ENCODE data around the gene PRPSAP1.

PRPSAP1 gene

DNA sequence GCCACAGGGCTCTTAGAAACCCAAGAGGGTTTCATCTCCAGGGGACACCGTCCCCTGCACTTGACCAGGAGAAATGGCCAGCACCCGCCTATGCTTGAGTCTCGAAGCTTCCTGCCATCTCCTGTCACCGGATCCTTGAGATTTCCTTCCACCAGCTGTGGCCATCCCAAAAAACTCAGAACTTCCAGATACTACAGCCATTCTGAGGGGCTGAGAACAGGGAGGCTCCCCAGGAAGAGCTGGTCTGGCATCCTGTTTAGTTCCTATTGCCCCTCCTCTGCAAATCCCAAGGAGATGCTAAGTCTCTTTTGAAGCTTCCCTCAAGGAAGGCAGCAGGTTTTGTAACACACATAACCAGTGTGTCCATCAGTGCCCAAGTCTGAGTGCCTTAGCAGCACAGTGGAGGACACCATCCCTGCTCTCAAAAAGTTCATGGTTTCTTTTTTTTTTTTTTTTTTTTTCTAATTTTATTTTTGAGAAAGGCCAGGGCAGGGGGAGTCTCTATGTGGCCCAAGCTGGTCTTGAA is 86.6 kb downstream of the PRPSAP1 start:
- no peak for DNase-seq (ENCODE audit: low read depth in 1 of 2, low spot score in 1 of 2)

DNA sequence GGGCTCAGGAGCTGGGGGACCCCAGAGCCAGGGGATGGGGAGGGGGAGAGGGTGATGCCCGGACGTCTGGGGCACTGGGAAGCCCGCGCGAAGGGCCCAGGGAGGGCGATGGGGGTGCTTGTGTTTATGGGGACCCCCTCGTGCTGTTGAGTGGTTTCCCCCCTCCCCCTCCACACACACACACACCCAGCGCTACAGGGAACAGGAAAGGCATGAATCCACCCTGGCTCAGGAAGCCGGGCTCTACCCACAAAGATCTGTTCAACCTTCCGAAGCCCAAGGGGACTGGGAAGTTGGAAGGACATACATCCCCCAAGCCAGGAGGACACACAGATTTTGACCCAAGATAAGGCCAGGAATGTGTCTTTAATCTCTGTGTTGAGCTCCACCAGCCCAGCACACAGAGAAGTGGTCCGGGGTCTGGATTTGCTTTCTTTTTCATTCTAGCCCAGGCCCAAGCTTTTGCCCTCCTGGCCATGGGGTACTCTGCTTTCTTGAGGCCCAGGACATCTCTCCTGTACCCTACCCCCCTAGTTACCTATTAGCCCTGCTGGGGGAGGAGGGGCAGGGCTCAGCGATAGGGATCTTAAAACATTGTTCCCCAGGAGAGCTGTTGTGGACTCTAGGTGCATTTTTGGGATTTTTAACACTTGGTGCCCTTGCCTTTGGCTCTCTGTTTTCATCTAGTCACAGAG is 87.3 kb downstream of the PRPSAP1 start:
- no peak for DNase-seq (ENCODE audit: low read depth in 1 of 2, low spot score in 1 of 2)

DNA sequence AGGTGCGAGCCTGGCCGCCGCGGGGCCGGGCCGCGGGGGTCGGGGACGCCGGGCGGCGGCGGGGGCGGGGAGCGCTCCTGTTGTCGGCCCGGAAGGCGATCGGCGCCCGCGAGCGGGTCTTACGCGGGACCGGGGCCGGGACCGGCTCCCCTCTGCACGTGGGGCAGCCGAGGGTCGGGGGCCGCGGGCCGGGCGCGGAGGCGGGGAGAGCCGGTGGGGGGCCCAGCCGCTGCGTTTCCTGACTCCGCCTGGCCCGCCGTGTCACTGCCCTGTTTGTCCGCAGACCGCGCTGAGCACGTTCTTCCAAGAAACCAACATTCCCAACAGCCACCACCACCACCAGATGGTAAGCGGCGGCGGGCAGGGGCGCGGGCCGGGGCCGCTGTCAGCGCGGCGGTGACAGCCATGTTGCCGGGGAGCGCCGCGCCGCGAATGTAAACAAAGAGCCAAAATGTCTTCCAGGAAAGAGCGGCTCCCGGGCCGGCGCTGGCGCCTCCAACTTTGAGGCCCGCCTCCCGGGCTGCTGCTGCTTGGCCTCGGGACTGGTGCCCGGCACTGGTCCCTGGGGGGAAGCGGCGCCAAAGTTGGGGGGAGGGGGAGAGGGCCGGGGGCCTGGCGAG is 88.0 kb downstream of the PRPSAP1 start:
- DNase-seq (ENCODE audit: low read depth in 1 of 2, low spot score in 1 of 2), result peak in 1 of 2 donors; percentile 30

DNA sequence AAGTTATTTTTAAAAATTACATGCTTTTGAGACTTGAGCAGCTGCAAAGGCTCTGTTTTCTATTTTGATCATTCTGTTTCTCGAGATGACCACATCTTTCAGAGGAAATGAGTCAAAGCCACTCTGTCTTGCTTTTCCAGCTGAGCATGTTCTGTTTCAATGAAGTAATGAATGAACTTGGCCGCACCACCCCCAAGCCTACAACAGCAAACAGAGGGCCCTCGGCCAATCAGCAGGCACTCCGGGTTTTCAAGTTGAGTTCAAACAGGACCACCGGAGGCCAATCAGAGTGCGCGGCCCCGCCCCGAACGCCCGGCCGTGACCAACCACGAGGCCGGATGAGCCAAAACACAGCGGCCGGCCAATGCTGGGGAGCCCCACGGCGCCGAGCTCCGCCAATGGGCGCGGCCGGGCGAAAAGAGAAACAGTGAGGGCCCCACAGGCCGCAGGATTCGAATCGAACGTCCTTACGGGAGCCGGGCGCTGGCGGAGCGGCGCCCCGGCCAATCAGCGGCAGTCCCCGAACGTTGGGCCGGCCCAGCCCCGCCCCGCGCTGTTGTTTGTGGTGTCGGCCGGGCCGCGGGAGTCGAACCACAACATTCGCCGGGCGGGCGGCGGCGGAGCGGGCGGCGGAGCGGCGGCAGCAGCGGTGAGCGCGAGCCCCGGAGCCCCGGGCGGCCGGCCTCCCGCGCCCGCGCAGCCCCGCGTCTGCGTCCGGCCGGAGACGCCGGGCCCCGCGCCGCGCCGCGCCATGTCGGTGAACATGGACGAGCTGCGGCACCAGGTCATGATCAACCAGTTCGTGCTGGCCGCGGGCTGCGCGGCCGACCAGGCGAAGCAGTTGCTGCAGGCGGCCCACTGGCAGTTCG is 88.7 kb downstream of the PRPSAP1 start, which contains the start of gene UBALD2:
Gene UBALD2 (plus strand): TSS at position 594 of the 869 bp plus-strand sequence. CDS start 158 bp downstream, at position 752.
- peak; percentile 96 to 99 for DNase-seq (ENCODE audit: low read depth in 1 of 2, low spot score in 1 of 2)

DNA sequence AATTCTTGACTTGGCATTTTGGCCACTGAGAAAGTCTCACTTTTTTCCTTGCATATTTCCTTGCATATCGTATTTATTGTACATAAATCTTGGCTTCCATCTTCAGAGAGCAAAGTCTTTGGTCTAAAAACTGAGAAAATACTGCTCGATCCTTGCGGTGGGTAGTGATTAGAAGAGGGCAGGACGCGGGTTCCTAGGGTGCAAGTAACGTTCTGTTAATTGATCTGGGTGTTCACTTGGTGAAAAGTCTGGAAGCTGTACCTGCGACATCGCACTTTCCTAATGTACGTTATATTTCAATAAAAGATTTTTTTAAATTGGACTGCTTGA is 89.3 kb downstream of the PRPSAP1 start:
- no peak for DNase-seq (ENCODE audit: low read depth in 1 of 2, low spot score in 1 of 2)

DNA sequence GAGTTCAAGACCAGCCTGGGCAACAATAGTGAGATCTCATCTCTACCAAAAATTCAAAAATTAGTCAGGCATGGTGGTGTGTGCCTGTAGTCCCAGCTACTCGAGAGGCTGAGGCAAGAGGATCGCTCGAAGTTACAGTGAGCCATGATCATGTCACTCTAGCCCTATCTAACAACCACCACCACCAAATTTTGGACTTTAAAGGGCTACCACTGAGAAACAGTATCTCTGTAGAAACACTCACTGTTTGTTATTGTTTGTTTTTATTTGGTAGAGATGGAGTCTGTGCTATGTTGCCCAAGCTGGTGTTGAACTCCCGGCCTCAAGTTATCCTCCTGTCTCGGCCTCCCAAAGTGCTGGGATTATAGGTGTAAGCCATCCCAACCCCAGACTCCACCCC is 89.8 kb downstream of the PRPSAP1 start:
- DNase-seq (ENCODE audit: low read depth in 1 of 2, low spot score in 1 of 2), result no peak

DNA sequence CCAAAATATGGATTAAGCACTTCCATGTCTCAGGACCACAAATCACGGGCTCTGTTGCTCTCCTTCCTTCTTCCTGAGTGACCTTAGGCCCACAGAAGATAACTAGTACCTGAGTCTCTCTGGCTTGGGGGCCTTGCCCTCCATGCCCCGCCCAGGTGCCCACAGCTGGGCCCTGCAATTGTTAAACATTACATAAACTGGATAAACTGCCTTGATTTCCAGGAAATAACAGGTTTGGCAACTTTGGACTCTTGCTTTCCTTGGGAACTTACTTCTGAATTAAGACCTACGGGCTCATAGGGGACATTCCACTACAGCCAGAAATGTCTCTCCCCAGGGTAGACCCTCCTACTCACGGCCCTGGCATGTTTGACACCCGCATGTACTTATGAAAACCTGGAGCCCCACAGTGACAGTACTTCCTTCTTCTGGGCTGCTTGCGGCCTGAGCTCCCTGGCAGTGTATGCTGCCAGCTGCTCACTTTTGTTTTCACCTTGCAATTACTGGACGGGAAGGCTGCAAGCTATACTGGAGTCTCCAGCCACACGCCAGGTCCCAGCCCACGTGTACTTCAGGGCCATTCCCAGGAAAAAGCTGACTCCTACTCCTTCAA is 90.9 kb downstream of the PRPSAP1 start:
- no peak for DNase-seq (ENCODE audit: low read depth in 1 of 2, low spot score in 1 of 2)

DNA sequence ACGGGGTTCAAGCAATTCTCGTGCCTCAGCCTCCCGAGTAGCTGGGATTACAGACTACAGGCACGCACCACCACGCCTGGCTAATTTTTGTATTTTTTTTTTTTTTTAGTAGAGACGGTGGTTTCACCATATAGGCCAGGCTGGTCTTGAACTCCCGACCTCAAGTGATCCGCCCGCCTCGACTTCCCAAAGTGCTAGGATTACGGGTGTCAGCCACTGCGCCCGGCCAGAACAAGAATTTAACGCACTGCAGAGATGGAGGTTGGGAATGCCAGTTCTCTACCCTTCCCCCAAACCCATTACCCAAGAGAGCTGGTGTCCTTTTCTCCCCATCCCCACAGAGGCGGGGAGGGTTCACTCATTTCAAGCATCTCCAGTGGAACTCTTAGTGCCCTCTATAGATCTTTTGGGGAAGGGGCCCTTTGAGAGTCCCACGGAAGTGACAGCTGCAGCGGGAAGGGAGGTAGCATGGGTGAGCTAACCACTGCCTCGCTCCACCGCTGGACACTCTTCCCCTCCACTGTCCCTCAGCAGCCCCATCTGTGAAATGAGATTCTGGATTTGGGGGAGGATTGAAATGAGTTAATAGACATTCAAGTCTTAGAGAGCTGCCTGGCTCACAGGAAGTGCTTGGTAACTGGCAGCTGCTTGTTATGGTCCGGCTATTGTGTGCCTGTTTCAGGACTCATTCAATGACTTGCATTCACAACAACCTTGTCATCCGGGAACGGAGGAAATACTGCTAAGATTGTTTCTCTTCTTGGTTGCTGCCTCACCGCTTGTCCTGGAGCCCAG is 92.1 kb downstream of the PRPSAP1 start:
- no peak for DNase-seq (ENCODE audit: low read depth in 1 of 2, low spot score in 1 of 2)

DNA sequence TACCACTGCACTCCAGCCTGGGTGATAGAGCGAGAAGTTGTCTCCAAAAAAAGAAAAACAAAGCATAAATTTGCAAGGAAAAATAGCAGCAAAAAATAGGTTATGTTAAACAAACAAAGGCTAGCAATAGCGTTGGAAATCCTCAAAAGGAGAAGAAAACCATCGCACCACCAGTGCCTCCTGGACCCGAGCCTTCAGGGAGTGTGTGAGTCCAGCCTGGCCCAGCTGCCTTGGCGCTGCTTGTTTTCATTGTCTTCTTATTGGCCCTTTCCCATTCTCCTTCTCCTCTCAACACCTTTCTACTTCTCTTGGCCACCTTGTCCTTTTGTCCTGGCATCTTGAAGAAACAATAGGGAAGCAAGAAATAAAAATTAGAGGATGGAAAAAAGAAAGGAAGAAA is 93.0 kb downstream of the PRPSAP1 start:
- no peak for DNase-seq (ENCODE audit: low read depth in 1 of 2, low spot score in 1 of 2)

DNA sequence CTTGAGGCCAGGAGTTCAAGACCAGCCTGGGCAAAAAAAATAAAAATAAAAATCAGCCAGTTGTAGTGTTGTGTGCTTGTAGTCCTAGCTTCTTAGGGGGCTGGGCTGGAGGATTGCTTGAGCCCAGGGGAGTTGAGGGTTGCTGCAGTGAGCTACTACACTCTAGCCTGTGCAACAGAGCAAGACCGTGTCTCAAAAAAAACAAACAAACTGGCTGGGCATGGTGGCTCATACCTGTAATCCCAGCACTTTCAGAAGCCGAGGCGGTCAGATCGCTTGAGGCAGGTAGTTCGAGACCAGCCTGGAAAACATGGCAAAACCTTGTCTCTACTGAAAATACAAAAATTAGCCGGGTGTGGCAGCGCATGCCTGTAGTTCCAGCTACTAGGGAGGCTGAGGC is 93.5 kb downstream of the PRPSAP1 start:
- DNase-seq (ENCODE audit: low read depth in 1 of 2, low spot score in 1 of 2), result no peak

Measured in stimulated activated CD4-positive, alpha-beta T cell treated with anti-CD3 and anti-CD28 coated beads, Interleukin-15, amount 100 ng/mL, for 1 hour (primary cell).